Right hindlimb (tissue), 1 donor: ENCODE measurements around the gene RUNX1.
A peak's percentile ranks its signal among the peaks of the same experiment; 100 is the strongest.

Experiments
- DNase-seq: peaks from one replicate; pipeline ENCODE4 v3.0.0-alpha.2; 2018

RUNX1 gene

DNA sequence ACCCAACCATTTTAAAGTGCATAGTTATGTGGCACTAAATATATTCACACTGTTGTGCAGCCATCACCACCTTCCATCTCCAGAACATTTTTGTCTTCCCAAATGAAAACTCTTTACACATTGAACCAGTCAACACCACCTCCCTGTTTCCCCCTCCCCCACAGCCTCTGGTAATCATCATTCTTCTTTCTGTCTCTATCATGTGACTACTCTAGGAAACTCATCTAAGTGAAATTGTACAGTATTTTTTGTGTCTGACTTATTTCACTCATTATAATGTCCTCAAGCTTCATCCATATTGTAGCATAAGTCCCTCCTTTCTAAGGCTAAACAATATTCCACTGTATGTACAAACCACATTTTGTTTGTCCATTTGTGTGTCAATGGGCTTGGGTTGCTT, 128.0 kb downstream of the RUNX1 start:
- DNase-seq = no peak

DNA sequence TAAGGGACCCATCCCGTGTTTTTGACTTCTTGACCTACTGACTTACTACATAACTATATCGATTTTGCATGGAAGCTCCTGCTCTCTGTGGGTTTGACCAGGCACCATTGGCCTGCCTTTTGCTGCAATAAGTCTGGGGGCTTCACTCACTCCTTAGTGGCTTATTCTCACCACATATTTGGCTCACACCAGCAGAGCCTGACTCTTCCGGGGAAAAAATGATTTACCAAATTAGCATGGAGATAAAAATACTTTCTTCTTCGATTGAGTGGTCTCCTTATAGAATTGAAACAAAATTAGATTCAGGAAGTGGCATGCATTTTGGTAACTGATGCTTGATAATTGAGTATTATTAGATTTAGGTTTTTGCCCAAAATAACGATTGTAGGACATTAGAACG, 129.7 kb downstream of the RUNX1 start:
- no peak for DNase-seq

DNA sequence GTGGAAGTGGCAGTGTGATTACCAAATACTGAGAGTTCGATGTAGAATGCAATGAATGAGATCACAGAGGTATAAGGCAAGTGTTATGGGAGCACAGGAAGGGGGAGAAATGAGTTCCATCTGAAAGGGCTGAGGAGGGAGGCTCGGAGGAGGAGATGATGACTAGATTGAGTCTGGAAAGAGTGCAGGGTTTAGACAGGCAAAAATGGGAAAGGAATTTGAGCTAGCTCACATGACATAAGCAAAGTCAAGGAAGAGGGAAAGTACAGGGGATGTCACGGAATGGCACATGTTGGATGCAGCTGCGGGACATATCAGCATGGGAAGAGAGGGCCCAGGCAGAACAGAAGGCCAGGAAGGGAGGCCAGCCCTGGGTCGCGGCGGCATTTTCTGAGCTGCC, 132.7 kb downstream of the RUNX1 start:
- no peak for DNase-seq

DNA sequence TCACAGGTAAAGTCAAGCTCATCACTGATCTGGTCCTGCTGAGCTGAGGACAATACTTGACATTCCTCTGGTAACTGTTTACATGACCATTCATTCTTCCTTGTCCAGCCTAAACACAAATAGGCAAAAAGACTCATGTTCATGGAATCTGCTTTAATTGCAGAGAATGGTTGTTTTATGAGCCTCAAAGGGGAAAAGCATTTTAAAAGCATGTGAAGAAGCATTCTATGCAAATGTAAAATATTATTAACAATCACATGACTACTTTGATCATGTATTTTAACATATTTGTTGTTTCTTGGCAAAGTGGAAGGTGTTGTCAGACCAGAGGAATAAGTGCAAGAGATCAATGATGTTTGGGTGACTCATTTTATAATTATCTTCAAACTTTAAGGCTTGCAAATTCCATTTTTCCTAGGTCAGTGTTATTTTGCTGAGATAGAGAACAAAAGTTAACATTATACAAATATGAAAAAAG, 133.7 kb downstream of the RUNX1 start:
- DNase-seq = no peak

DNA sequence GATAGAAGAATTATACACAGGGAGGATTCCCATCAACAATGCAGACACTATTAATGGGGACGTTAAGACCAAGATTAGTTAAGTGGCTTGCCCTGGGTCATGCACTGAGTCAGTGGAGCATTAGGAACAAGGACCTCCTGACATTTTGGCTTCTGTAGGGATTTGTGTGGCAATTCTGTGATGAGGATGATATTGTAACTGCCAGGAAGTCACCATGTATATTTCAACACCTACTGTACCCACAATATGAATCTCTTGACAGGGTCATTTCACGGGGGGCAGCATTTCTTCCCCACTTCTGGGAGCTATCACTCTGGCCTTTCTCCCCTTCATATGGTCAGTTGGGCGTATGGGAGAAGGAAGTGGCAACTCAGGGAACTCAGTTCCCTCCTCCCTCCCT, 134.9 kb downstream of the RUNX1 start:
- no peak for DNase-seq

DNA sequence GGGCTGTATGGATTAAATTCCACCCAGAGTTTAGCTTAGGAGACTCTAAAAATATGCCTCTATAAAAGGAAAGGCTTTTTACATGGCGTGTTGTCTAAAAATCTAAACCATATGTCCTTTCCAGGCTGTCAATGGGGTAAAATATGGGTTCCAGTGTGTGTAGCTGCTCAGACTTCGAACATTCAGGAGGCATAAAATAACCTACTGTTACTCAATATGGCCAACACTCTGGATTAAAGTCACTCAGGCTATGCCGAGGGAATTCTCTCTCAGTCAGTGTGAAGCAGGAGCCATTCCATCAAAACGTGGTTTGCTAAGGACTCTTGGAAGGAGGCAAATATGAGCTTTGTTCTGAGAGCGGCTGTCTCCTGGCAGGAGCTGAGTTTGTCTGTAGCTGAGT, 135.3 kb downstream of the RUNX1 start:
- peak; percentile 29 for DNase-seq

DNA sequence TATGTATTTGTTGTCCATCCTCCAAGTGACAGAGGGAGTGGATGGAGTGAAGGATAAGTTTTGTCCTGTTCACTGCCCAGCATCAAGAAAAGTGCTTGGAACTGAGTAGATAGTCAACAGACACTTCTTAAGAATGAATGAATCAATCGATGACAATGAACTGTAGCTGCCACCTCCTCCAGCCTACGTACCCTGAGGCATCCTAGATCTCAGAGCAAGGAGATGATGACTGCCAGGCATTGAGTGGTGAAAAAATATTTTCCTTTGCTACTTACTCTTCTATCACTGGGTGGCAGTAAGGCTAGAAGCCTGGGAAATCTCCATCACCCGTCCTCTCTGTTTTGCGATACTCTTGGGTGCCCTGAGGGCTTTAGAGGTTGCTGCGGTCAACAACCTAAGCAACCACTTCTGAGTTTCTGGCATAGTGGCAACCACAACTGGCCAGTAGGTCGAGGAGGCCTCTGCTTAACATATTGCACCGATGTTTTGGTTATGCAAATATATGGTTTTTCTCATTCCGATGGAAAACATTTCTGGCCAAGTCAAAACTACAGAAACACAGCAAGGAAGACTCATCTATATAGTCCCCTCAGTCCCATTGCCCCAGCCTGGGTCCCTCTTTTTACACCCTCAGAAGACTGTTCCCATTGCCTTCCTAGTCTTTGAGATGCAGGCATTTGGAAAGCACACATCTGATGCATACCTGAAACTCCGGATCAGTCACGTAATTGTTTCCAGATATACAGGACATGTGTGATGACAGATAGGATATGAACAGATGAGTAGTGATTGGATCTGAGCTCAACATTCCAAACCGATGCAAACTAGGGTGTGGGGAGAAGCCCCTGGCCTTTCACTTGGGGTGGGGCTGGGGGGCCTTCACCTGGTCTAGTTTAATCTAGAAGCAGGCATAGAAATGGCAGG, 136.8 kb downstream of the RUNX1 start:
- DNase-seq = no peak

DNA sequence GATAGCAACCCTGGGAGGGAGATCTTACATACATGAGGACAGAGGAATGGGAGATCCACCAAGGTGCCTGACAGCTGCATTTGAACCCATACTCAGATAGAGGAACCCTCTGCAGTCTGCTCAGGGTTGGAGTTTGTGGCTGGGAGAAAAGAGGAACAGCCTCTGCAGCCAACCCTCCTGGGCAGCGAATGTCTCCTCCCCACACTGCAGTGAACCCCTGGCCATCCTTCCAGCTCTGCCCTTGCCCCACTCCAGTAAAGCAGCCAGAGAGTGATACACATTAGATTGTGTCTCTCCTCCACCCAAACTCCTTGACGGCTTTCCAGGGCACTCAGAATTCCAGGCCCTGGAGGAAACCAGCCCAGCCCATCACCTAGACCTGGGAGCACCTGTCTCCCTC, 137.7 kb downstream of the RUNX1 start:
- no peak for DNase-seq

DNA sequence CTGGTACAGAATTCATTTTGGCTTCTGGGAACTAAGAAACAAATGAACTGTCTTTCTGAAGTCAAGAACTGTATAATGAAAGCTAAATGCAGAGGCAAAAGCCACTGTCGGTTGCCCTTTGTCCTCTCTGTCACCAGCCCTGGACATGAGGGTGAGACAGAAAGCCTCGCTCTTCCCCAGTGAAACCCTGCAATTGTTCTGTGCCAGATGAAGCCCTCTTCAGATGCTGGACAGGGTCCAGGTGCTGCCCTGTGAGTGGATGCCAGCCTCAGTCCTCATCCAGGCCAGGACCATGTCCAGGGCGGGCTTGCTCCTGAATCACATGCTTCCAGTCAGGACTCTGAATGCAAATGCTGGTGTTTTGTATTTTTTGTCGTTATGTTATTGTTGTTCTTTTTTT, 138.7 kb downstream of the RUNX1 start:
- no peak for DNase-seq

DNA sequence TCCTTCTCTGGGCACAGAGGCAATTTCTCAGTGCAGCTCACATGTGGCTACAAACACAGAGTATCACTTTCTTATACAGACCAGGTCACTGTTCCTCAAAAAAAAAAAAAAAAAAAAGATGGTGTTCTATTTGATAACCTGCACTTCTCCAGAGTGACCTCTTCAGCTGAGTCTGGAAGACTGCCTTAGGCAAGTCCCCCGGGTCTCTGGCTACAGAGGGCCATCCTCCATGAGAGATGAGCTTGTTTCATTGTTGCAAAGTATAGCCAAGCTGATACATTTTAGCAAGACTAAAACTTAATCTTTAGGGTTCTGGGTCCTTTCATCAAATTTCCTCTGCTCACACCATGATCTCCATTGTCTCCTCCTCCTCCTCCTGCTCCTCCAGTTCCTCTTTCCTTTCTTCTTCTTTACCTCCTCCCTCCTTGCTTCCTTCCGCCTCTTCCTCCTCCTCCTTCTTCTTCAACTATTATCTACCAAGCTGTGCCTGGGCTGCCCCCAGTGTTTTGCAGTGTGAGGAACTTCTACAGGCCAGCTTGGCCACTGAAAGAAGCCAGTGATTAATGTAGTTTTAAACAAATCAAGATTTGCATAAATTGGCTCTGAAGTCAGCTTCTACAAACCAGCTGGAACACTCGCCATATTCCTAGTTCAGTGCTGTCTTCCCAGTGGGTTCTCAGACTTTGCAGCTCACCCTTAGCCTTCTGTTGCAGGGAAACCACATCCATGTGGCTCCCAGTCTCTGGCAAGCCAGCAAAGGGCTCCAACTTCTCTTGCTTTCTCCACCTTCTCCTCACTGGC, 139.4 kb downstream of the RUNX1 start:
- DNase-seq = no peak

DNA sequence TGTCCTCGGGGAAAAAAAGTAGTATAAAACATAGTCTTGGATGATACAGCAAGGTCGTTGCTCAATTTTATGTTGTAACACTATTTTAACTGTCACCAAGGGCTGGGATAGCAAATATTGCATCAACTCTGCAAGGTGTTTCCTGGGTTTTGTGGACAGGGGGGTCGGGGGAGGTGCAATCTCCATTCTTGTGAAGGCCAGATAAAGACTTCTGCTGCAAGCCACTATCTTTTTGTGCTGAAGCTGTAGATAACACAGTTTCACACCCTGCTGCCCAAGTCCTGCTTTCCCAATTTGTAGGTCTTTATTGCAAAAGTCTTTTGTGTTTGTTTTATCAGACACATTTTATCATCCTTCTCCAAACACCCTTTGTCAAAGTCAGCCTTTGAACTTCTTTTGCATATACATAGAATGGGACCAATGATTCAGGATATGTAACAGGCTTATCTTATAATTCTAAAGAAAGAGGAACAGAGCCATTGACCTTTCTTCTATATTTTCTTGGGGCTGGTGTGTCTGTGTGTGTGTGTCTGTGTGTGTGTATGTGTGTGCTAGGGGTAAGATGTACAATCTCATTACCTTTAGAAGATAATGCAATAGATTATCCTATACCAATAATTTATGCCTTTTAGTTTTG, 140.6 kb downstream of the RUNX1 start:
- no peak for DNase-seq

DNA sequence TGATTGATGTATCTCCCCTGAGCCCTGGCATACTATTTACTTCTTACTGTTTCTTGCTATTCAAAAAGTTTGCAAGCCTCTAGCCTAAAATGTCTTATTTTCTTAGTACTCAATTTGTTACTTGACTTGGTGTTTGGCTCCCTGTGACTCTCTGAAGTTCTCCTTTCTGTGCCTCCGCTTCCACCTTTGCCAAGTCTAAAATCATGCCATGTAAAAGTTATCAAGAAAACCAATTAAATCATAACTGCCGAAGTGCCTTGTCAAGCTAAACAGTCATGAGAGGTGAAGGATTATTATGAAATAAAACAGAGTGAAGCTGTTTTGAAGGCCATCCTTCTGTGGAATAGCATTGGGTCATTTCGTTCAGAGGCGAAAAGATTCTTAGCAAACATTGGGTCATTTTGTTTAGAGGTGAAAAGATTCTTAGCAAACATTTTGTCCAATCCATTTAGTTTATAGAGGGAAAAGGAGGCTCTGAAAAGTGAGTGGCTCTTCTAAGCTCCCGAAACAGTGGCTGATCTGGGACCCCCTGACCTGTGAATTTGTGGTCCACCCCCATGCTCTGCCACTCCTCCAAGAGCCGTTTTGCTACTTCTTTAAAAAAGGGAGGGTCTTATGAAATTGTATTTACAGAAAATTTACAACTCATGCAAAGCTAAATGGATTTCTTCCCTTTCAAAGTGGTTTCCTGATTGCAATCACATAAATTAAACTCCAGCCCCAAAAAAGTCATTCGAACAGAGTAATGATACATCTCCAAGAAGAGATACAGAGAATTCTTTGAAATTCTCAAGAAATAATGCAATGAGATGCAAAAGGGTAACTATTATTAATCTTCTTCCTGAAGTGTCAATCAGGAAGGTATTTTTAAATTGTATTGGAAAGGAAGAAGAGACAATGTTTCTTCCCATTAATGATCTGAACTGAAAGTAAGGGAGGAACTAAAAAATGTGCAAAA, 141.4 kb downstream of the RUNX1 start:
- no peak for DNase-seq

DNA sequence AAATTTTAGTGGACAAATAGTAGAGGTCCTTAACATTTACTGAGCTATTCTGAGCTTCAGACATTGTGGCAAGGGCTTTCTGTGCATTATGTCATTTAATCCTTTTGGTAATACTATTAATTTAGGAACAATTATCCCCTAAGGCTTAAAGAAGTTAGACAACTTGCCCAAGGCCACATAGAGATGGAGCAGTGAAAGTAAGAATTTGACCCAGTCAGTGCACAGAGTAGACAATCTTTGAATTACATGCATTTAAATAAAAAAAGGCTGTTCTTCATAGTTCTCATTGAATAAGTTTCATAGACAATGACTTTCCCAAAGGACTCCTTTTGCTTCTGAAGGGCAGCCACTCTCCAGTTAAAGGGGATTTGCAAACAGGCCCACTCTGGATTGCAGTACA, 142.7 kb downstream of the RUNX1 start:
- DNase-seq = no peak

DNA sequence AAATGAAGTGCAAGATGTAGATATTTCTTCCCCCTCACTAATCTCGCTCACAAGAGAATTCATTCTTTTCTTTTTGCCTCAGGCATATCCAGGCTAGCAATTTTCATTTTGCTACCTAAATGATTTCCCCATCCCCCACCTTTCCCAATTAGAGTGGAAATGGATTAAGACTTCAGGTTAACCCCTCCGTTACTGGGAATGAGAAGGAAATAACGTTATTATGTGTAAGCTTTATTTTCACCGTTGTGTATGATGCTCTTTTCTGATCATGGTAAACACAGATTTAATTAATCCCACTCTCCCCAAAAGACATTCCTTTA, 143.9 kb downstream of the RUNX1 start:
- no peak for DNase-seq

DNA sequence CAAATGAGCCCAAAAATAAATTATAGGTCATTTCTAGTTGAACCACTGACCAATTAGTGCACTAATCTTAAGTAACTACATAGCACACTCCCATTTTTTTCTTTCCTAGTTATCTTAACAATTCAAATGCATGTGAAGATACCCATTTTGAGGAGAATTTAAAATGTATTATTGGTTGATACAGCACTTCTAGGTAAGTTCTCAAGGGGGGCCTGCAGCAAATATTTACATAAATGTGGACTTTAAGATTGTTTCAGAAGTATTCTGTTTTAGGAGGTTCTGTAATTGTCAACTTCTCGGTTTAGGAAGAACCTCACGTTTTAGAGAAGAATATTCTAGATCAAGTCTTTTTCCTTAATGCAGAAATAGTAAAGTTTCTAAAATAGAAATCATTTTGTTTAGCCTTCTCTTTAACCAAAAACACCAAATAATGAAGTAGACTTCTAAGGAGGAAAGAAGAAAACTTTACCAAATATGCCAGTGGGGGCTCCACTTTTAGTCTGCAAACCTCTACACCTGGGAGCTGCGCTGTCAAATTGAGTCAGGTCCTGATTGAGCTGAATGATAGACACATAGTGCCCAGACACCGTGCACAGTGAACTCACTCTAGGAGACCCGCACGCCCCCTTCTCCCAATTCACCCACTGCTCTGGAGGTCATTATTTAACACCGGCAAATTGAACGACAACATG, 144.4 kb downstream of the RUNX1 start:
- no peak for DNase-seq

DNA sequence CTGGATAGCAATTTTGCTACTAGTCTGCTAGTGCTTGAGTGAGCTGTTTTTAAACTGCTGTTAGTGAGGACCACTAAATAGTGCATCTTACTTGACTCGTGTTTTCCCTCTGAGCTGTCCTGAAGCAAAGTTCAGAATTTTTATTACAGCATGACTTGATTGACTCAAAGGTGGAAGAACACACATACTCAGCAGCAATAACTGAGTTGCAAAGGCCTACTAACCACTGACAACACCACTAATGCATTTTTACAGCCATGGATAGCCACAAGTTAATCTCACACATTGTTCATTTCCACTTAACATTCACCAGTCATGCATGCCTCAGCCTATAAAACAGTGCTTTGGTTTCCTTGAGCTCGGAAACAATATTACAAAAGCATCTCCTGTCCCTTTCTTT, 148.7 kb downstream of the RUNX1 start:
- no peak for DNase-seq

DNA sequence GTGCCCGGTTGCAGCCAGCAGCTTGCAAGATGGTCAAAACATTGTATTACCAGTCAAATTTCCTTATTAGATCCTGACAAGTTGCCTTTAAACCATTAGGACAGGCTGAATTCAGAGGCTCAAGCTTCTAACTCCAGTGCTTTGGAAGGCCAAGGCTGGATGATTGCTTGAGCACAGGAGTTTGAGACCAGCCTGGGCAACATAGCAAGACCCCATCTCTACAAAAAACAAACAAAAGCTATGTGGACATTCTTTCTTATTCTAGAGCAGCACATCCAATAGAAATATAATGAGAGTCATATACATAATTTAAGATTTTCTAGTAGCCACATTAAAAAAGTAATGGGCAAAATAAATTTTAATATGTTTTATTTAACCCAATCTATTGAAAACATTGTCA, 149.3 kb downstream of the RUNX1 start:
- no peak for DNase-seq

DNA sequence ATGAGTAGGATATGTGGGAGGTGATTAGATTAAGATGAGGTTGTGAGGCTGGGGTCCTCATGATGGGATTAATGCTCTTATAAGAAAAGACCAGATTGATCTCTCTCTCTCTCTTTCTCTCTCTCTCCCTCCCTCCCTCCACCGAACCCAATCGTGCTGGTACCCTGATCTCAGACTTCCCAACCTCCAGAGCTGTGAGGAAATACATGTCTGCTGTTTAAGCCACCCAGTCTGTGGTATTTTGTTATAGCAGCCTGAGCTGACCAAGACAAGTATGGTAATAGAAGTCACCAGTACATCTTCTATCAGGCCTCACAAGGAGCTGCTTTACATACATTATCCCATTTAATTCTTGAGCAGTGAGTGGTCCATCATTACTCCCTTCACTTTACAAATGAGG, 149.8 kb downstream of the RUNX1 start:
- no peak for DNase-seq

DNA sequence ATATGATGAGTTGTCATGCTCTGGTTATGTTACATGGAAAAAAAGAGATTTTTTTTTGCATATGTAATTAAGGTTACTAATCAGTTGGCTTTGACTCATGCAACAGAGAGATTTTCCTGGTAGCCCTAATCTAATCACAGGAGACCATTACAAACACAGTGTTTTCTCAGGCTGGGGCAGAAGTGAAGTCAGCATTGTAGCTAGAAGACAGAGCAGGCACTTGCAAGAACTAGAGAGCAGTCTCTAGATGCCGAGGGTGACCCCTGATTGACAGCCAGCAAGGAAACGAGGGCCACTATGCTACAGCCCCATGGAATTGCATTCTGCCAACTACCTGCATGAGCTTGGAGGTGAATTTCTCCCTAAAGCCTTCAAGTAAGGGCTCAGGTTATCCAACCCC, 151.3 kb downstream of the RUNX1 start:
- DNase-seq = no peak

DNA sequence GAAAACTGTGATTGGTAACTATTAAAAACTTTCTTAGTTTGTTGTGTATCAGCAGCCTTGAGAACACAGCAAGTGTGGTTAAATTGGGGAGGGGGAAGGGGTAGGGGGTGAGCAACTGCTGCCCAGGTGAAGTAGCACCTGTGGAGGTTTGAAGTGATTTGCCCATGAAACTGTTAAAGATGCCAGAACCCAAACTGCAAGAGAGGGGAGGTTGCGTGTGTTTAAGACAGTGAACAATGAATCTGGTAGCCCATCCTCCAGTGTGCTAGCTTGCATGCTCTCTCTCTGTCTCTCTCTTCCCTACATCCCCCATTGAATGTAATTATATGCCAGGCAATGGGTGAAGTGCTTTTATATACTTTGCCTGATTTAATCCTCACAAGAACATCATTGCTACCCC, 154.7 kb downstream of the RUNX1 start:
- DNase-seq = no peak

DNA sequence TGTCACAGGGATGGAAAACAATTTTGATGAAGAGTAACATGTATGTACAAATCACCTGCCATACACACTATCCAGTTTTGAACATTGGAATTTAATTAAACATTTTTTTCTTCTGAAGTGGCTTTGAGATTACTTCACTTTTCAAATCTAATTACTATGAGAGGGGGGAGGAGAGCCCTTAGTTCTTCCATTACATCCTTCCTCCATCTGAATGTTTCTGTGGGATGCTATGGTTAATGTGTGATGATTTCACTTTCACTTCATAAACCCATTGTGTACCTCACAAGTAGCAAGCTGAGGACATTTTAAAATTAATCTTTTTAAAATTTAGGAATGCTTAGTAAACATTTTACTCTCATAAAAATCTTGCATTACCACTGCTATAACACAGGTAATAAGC, 156.9 kb downstream of the RUNX1 start:
- no peak for DNase-seq

DNA sequence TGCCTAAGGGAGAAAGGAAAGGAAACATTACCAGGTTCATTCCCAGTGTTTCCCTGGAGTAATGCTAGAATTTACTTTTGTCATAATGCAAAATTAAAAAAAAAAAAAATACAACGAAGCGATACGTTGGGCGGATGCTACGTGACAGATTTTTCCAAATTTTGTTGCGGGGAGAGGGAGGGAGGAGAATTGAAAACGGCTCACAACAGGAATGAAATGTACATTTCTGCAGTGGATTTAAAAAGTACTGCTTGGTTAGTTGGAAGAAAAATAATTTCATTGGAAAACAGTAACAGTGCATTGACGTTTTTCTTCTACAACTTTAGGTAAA, 157.5 kb downstream of the RUNX1 start:
- DNase-seq = no peak
